Heart left ventricle (tissue), 13 donors: ENCODE measurements around the gene CCT2.

ENCODE experiments used
- CTCF ChIP-seq, 12 donors: fragments of 200-600 bp; sonication (generic) in 4 of 12; IDR thresholded peaks; one replicate each; pipeline versions ENCODE4 v1.5.0 to v1.8.0; 2018 to 2022; ENCODE audit warnings: antibody characterized with exemption in 12 of 12, mild to moderate bottlenecking in 5 of 12
- POLR2A ChIP-seq, 2 donors: fragments of 450-650 bp; IDR thresholded peaks; one replicate each; pipeline ENCODE4 v1.6.1; 2017; ENCODE audit warnings: antibody characterized with exemption in 2 of 2, mild to moderate bottlenecking in 2 of 2, moderate library complexity in 2 of 2
- donor health status: ischemic (EF 13 %, LVEDD 7.1; RV severe dilation, severe dysfunction).
- donor health status: DM: no; HTN: yes; CAD: no.
- donor health status: DM: no; HTN: no; CAD: no.
- donor health status: ischemic (EF 25% LVEDD 6.9; RV normal size, moderate dysfunction).
- donor health status: ischemic (EF 25% LVEDD 5.7; RV mildly dilated, moderate dysfunction).
- donor health status: ischemic (EF 35%, LVEDD 5.7; RV mildly dilated, moderate dysfunction).
- donor health status: nonischemic (EF 11% LVEDD 7.7; RV severe dilation, severe dysfunction).
- donor health status: DM: yes; HTN: yes; CAD: no.
- donor health status: PGD.
- donor health status: ischemic (EF 29% LVEDD 5.4; RV normal size, mild dysfunction).
- donor health status: nonischemic (EF 23%, LVEDD 6.1; RV moderate dilation, normal function).

- TF ChIP-seq CTCF (IDR thresholded peaks at IDR 0.05): no peak
- TF ChIP-seq POLR2A (IDR thresholded peaks at IDR 0.05): no peak
Observed at GRCh38 chr12:69540987-69541386, 44.3 kb upstream of the CCT2 start.
